GM12873 (cell line): ENCODE data around the gene HLA-DMA.

ENCODE experiments used
- TF ChIP-seq, protein P1 (sequence below): IDR thresholded peaks from 2 replicates; pipeline ENCODE4 v1.5.1; 2012; ENCODE audit warnings: low read depth, mild to moderate bottlenecking, moderate library complexity, low read length, control low read depth; ENCODE audit not compliant: insufficient read depth; ENCODE audit errors: missing control alignments

Gene HLA-DMA

DNA sequence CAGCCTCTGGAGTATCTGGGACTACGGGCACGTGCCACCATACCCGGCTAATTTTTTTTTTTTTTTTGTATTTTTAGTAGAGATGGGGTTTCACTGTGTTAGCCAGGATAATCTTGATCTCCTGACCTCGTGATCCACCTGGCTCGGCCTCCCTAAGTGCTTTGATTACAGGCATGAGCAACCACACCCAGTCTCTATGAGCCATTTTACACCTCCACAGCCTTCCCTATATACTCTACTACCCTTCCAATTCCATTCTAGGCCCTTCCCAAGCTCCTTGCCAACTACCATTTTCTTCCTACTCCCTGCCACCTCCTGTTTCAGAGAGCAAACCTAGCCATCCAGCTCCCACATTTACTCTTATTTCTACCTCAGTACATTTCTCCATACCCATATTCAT, 7.7 kb upstream of the HLA-DMA start:
- TF ChIP-seq, protein P1, sequence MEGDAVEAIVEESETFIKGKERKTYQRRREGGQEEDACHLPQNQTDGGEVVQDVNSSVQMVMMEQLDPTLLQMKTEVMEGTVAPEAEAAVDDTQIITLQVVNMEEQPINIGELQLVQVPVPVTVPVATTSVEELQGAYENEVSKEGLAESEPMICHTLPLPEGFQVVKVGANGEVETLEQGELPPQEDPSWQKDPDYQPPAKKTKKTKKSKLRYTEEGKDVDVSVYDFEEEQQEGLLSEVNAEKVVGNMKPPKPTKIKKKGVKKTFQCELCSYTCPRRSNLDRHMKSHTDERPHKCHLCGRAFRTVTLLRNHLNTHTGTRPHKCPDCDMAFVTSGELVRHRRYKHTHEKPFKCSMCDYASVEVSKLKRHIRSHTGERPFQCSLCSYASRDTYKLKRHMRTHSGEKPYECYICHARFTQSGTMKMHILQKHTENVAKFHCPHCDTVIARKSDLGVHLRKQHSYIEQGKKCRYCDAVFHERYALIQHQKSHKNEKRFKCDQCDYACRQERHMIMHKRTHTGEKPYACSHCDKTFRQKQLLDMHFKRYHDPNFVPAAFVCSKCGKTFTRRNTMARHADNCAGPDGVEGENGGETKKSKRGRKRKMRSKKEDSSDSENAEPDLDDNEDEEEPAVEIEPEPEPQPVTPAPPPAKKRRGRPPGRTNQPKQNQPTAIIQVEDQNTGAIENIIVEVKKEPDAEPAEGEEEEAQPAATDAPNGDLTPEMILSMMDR: no peak

- TF ChIP-seq, protein P1: no peak
Measured at GRCh38 chr6:32956176-32956575, 3.3 kb upstream of the HLA-DMA start.

- TF ChIP-seq, protein P1: peak; percentile 69
Measured at GRCh38 chr6:32954986-32955802, 2.3 kb upstream of the HLA-DMA start.

DNA sequence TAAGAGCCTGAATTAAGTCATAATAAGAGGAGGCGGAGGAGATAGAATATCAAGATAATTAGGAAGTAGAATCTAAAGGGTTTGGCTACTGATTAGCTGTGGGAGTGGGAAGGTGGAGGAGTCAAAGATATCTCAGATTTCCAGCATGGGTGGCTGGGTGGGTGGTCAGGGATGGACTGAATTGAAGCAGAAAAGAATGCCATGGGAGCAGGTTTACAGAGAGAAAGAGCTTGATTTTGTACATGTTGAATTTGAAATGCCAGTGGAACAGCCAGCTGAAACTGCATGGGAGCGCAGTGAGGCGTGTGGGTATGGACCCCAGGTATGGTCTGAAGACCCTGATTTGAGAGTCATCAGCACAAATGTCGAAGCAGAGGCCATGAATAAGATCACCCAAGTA, 1.4 kb upstream of the HLA-DMA start:
- TF ChIP-seq, protein P1: no peak

DNA sequence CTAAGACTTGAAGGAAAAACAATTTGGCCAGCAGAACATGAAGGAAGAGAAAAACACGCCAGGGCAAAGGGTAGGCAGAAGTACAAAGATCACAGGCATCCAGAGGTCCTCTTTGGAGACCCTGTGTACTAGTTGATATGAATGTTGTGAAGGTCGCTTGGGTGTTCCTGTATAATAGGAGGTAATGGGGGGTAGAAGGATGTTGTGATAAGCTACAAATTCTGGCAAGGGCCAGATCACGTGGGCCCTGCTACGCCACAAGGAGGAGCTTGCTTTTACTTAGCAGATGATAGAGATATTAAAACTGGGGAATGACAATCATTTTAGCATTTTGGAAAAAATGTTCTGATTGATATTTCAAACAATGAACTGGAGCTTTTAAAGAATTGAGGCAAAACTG, 878 bp upstream of the HLA-DMA start:
- TF ChIP-seq, protein P1: peak; percentile 3

DNA sequence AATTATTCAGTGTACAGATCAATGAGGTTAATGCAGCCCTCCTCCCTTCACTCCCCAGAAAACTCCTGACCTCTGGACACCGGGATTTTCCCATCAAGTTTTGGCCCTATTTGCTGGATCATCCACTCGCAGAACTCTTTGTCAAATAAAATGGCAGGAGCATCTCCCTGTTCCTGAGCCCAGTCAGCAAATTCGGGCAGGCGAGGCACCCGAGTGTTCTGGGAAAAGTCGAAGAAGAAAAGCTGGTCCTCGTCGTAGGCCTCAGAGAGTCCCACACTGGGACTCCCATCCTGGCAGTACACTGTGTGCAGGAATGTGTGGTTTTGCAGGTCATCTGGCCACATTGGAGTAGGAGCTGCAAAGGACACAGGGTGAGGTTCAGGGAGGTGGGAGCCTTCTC, 2.4 kb downstream of the HLA-DMA start:
- TF ChIP-seq, protein P1: no peak

- TF ChIP-seq, protein P1: no peak
Measured at GRCh38 chr6:32950010-32950409, 2.9 kb downstream of the HLA-DMA start.
